Esophagus squamous epithelium (tissue), 5 donors: ENCODE measurements around the gene CGNL1. TPM values are rescaled to one million over a fixed set of nuclear protein-coding genes. Genes with fewer than 3 reads are reported as not detected.
A peak's percentile ranks its signal among the peaks of the same experiment; 100 is the strongest.

Experiments used
- DNase-seq: peaks from one replicate; lab custom pipeline; 2025; lab: John Stamatoyannopoulos, UW
- H3K27ac ChIP-seq, 4 donors: fragments of 200-600 bp; sonication (generic); one replicate each; pipeline ENCODE4 v1.5.1; 2016 to 2019; ENCODE audit warnings: mild to moderate bottlenecking in 1 of 4
- H3K27me3 ChIP-seq, 4 donors: fragments of 200-600 bp; sonication (generic); 1 replicate in 3 of 4; 2 replicates in 1 of 4; pipeline versions ENCODE4 v1.5.1 to v1.6.0; 2017 to 2021; ENCODE audit warnings: antibody characterized with exemption in 1 of 4
- H3K36me3 ChIP-seq, 3 donors: fragments of 200-600 bp; sonication (generic); one replicate each; pipeline ENCODE4 v1.5.1; 2016 to 2019
- H3K4me1 ChIP-seq, 3 donors: fragments of 200-600 bp; sonication (generic); one replicate each; pipeline ENCODE4 v1.5.1; 2017 to 2019
- H3K4me3 ChIP-seq, 4 donors: fragments of 200-600 bp; sonication (generic); 1 replicate in 3 of 4; 2 replicates in 1 of 4; pipeline ENCODE4 v1.5.1; 2016 to 2019; ENCODE audit warnings: mild to moderate bottlenecking in 2 of 4, moderate library complexity in 1 of 4
- H3K9me3 ChIP-seq, 3 donors: fragments of 200-600 bp; sonication (generic); one replicate each; pipeline ENCODE4 v1.5.1; 2016 to 2019
- CTCF ChIP-seq, 6 experiments: fragments of 450-650 bp in 4 of 6; fragments of 200-600 bp in 2 of 6; sonication (generic) in 2 of 6; IDR thresholded peaks; one replicate each; pipeline ENCODE4 v1.5.1; 2016 to 2019; ENCODE audit warnings: antibody characterized with exemption in 6 of 6, mild to moderate bottlenecking in 4 of 6, moderate library complexity in 4 of 6
- POLR2A ChIP-seq, 4 donors: fragments of 450-650 bp; IDR thresholded peaks; one replicate each; pipeline ENCODE4 v1.6.1; 2017; ENCODE audit warnings: antibody characterized with exemption in 4 of 4, mild to moderate bottlenecking in 4 of 4, moderate library complexity in 3 of 4
- WGBS, 2 donors: methylation state at CpG; one replicate each; pipeline ENCODE4 v1.1.5; 2018; 5-methylcytosine and 5-hydroxymethylcytosine counted together
- intact Hi-C: fragments of 100-400 bp; cut with DNase I; formaldehyde crosslinking; loops from one replicate; pipeline ENCODE4 v1.15.0; 2022
- total RNA-seq, 4 donors: library from RNA; depleted of rRNA; stranded (reverse); fragments of >200 nt; gene quantifications; one replicate each; pipeline ENCODE4 v1.1.0, GENCODE V29; 2016
- donor health status: DM: yes; HTN: yes; CAD: no.

Gene CGNL1
- total RNA-seq, 4 donors from 2014 or later: 3.8 to 14.7 (median 8.8) TPM

- Histone ChIP-seq H3K4me1 (peaks cover 0 to 29% (median 7%) of the 10 kb centered on the region in 3 donors), H3K9me3 (no peaks in the 10 kb centered on the region), H3K27ac (peak overlapping the region in 1 of 4 donors; percentile 7), H3K36me3 (no peaks in the 10 kb centered on the region), H3K27me3 (no peaks in the 10 kb centered on the region), H3K4me3 (no peak overlapping the region)
- no peak for DNase-seq
- intact Hi-C loops: loop anchor here (5.0 kb wide), 1 partner anchor 184 kb away; no protein-coding TSS in a partner anchor
- WGBS, 2 donors: 68 to 73% methylated on average over 5 of the region's 5 CpGs
- TF ChIP-seq CTCF (IDR thresholded peaks at IDR 0.05) (no peak), POLR2A (IDR thresholded peaks at IDR 0.05) (no peak)
Measured at GRCh38 chr15:57526615-57527014, 150.3 kb downstream of the CGNL1 start.

DNA sequence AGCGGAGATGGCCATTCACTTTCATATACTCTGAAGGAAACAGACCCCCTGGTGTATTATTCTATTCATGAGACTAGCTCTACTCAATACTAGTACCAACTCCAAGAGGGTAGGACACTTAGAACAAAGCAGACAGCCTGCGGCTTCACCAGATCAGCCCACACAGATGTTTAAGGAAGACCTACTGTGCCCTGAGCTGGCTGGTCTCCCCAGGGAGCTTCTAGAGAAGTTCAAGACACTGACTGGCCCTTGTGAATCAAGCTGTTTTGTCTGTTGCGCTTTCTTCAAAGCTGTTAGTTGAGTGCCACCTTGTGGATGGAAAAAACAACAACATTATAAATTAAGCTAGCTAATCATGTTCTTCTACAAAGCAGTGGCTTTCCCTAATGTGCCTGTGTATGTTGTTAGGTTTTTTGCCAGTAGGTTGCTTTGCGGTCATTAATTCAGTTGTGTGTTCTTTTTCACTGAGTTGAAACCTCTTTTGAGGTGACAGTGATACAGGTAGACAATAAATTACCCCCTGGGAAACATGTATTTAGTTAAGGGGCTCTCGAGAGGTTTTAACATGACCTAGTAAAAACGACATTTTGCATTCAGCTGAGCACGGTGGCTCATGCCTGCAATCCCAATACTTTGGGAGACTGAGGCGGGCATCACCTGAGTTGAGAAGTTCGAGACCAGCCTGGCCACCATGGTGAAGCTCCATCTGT lies 151.2 kb downstream of the CGNL1 start:
- intact Hi-C loops: loop anchor here (5.0 kb wide), 1 partner anchor 185 kb away; no protein-coding TSS in a partner anchor
- Histone ChIP-seq H3K36me3 (no peaks in the 10 kb centered on the region), H3K27me3 (no peaks in the 10 kb centered on the region), H3K4me1 (peaks cover 0 to 20% (median 7%) of the 10 kb centered on the region in 3 donors), H3K9me3 (no peaks in the 10 kb centered on the region), H3K27ac (no peak overlapping the region), H3K4me3 (no peak overlapping the region)
- WGBS, 2 donors: 47 to 57% methylated on average over 7 to 8 of the region's 9 CpGs
- no peak for TF ChIP-seq POLR2A (IDR thresholded peaks at IDR 0.05)
- TF ChIP-seq CTCF (IDR thresholded peaks at IDR 0.05): peak in 5 of 6 experiments; percentile 57 to 76 (median 64)
- DNase-seq: peak; percentile 14

DNA sequence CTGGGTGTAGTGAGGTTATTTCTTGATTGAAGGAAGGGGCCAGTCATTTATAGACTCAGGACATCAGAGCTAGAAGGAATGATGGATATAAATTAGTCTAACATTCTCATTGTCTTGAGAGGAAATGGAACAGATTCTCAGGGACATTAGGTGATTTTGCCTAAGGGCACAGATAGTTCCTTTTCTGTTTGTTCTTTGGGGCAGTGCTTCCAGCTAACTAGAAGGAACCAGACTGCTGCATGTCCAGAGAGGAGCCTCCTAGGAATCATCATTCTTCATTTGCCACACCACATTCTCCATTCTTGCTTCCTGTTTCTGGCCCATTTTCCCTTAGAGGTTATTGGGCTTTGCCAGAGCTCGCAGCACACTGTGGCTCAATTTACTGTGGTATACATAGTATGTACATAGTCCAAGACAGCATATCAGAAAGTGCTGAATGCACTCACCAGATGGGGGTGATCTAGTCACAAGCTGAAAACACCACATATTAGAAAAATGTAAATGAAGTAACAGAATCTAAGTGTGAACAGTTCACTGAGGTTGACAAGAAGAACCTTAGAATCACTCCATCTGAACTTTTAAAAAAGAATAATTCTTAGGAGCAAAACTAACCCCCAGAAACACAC lies 152.7 kb downstream of the CGNL1 start:
- no peaks in the 10 kb centered on the region for H3K9me3 ChIP-seq
- TF ChIP-seq CTCF (IDR thresholded peaks at IDR 0.05) (no peak), POLR2A (IDR thresholded peaks at IDR 0.05) (no peak)
- no peak overlapping the region for H3K27ac ChIP-seq
- 43 to 80% methylated on average over 1 of the region's 1 CpG for WGBS, 2 donors
- DNase-seq: no peak
- H3K4me1 ChIP-seq: peaks cover 0 to 18% (median 7%) of the 10 kb centered on the region in 3 donors
- H3K27me3 ChIP-seq: no peaks in the 10 kb centered on the region
- H3K36me3 ChIP-seq: no peaks in the 10 kb centered on the region
- intact Hi-C loops: loop anchor here (5.0 kb wide), 1 partner anchor 187 kb away; no protein-coding TSS in a partner anchor
- H3K4me3 ChIP-seq: no peak overlapping the region

DNA sequence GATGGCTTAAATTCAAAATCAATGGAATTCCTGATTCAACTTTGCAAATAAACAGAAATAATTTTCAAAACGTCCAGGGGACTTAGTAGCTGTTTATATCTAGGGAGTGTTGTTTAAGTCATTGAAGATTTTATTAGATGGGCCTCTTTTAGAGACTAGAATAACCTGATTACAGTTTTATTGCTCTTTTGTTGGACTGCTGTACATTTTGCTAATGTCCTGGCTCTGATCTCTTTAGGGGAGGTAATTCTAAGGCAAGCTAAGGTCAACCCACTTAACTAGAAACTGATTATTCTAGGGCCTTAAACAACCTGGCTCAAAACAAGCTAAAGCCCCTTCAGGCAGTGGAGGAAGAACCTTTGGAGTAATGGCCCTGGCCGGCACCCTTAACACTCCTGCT lies 153.4 kb downstream of the CGNL1 start:
- Histone ChIP-seq H3K36me3 (no peaks in the 10 kb centered on the region), H3K4me1 (peaks cover 0 to 25% (median 7%) of the 10 kb centered on the region in 3 donors), H3K27me3 (no peaks in the 10 kb centered on the region), H3K4me3 (no peak overlapping the region), H3K9me3 (no peaks in the 10 kb centered on the region), H3K27ac (no peak overlapping the region)
- intact Hi-C loops: loop anchor here (5.0 kb wide), 1 partner anchor 187 kb away; no protein-coding TSS in a partner anchor
- TF ChIP-seq CTCF (IDR thresholded peaks at IDR 0.05) (no peak), POLR2A (IDR thresholded peaks at IDR 0.05) (no peak)
- 51 to 54% methylated on average over 2 of the region's 2 CpGs for WGBS, 2 donors
- no peak for DNase-seq
